ENCODE data around the gene KRTAP1-4. TPM values are rescaled to one million over a fixed set of nuclear protein-coding genes. Genes with fewer than 3 reads are reported as not detected.
A peak's percentile ranks its signal among the peaks of the same experiment; 100 is the strongest.
"Not testable (repeated sequence)": the region's sequence is repeated elsewhere in the genome, so short reads cannot be mapped to it uniquely, and the experiment has no call there.

The KRTAP1-4 gene
- total and polyA plus RNA-seq, 2 of the 4 experiments (the other 2 are of a cell fraction), result not detected

DNA sequence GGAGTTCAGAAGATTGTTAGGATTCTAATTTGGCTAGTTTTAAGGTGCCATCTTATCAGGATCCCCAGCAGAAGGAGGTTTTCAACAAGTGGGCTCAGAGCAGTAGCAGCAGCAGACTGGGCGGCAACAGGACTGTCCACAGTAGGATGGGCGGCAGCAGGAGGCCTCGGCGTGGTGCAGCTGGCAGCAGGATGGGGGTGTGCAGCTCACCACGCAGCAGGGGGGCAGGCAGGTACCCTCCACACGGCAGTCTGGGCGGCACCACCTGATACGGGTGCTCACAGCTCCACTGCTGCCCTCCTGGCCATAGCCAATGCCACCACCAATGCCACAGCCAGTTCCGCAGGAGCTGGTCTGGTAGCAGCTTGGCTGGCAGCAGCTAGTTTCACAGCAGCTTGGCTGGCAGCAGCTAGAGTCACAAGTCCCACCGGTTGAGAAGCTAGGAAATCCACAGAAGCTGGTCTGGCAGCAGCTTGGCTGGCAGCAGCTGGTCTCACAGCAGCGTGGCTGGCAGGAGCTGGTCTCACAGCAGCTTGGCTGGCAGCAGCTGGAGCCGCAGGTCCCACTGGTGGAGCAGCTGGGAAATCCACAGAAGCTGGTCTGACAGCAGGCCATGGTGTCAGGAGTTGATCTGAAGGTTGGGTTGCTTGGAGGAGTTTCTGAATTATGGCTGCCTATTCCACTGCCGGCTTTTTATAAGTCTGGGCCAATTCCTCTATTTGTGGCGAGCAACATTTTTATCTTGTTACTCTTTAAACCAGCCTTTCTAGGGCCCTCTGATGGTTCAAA is 11.0 kb upstream of the KRTAP1-4 start, which contains the start of gene KRTAP1-1:
Gene KRTAP1-1 (minus strand): TSS at position 668 of the 789 bp plus-strand sequence. CDS start 53 bp downstream, at position 615.
- H3K79me1 ChIP-seq (ENCODE audit: low read depth in 1 of 2, low read length in 2 of 2); dilution Hi-C loops (cut with HindIII; ENCODE audit: low sequenced_read_pairs, unreplicated experiment); H3K27me3 ChIP-seq (ENCODE audit: control insufficient read depth, insufficient read depth, low read length); intact Hi-C loops (cut with micrococcal nuclease); H2BK20ac ChIP-seq (ENCODE audit: low read depth, low read length); CTCF ChIA-PET; H3K9me1 ChIP-seq (ENCODE audit: insufficient read depth, low read length); H4K20me1 ChIP-seq (ENCODE audit: insufficient read depth, low read length); H3K9ac ChIP-seq (ENCODE audit: low read depth, low read length); H2BK15ac ChIP-seq (ENCODE audit: low read depth, low read length); H3K9me3 ChIP-seq (ENCODE audit: control insufficient read depth, insufficient read depth, low read length); H3K27ac ChIP-seq (ENCODE audit: insufficient read depth, low read length); H2AK9ac ChIP-seq (replicated peaks; ENCODE audit: low read depth, low read length, poor library complexity); POLR2A ChIA-PET (ENCODE audit: unreplicated experiment); H3K56ac ChIP-seq (ENCODE audit: extremely low read depth, insufficient read depth, low read length); H3K4me1 ChIP-seq (ENCODE audit: control insufficient read depth, insufficient read depth, low read length); ATAC-seq (ENCODE audit: low read depth); H3K14ac ChIP-seq (replicated peaks; ENCODE audit: low read depth, low read length); H3K4me2 ChIP-seq (ENCODE audit: low read depth, low read length); BruUV-seq (replicated peaks); H3K23ac ChIP-seq (ENCODE audit: low read depth, low read length); in situ Hi-C loops (cut with MboI; ENCODE audit: low sequenced_read_pairs); H3K36me3 ChIP-seq (ENCODE audit: control insufficient read depth, insufficient read depth, low read length); H3K4me3 ChIP-seq (ENCODE audit: insufficient read depth, low read depth, low read length): not testable (repeated sequence)
- Histone ChIP-seq H2AK5ac (ENCODE audit: low read depth, low read length) (peak within 1 kb of the TSS; percentile 39; the same call in 1 of the 2 replicates), H3K4ac (ENCODE audit: low read depth, low read length) (peak within 1 kb of the TSS; percentile 55), H2BK120ac (ENCODE audit: low read depth, low read length) (peak within 1 kb of the TSS; percentile 33; the same call in 1 of the 2 replicates), H4K91ac (ENCODE audit: insufficient read depth, low read depth, low read length) (0 out of 2 replicates have a peak within 1 kb of the TSS, but pooled peaks have one; percentile 12), H4K5ac (ENCODE audit: low read depth, low read length) (peak within 1 kb of the TSS; percentile 38; the same call in 1 of the 2 replicates), H2AFZ (replicated peaks; ENCODE audit: low read length, poor library complexity) (peak within 1 kb of the TSS; percentile 60), H4K8ac (ENCODE audit: low read depth in 2 of 2, low read length in 2 of 2) (peak within 1 kb of the TSS in 1 of 2 experiments; percentile 70; a peak in 2 of 4 replicates), H3K18ac (ENCODE audit: low read depth, low read length) (peak within 1 kb of the TSS; percentile 12; the same call in 1 of the 2 replicates), H2BK5ac (ENCODE audit: low read depth, low read length, poor library complexity, severe bottlenecking) (peak within 1 kb of the TSS; percentile 11)
- 89% methylated on average over 2 of the region's 14 CpGs; no CpG with 5 or more reads in 1 of the 2 experiments for WGBS, 2 experiments (ENCODE audit: extremely low coverage in 2 of 2, insufficient read length in 1 of 2)
- DNase-seq, result peak; percentile 28
- TF ChIP-seq, protein P1, sequence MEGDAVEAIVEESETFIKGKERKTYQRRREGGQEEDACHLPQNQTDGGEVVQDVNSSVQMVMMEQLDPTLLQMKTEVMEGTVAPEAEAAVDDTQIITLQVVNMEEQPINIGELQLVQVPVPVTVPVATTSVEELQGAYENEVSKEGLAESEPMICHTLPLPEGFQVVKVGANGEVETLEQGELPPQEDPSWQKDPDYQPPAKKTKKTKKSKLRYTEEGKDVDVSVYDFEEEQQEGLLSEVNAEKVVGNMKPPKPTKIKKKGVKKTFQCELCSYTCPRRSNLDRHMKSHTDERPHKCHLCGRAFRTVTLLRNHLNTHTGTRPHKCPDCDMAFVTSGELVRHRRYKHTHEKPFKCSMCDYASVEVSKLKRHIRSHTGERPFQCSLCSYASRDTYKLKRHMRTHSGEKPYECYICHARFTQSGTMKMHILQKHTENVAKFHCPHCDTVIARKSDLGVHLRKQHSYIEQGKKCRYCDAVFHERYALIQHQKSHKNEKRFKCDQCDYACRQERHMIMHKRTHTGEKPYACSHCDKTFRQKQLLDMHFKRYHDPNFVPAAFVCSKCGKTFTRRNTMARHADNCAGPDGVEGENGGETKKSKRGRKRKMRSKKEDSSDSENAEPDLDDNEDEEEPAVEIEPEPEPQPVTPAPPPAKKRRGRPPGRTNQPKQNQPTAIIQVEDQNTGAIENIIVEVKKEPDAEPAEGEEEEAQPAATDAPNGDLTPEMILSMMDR (conservative IDR thresholded peaks at IDR 0.05; ENCODE audit: low read depth, low read length), result 0 out of 2 replicates have a peak, but pooled peaks have one; percentile 16

All from IMR-90 (cell line).